Adrenal gland (tissue), 12 donors: Measurements from ENCODE around the gene HHAT. TPM values are rescaled to one million over a fixed set of nuclear protein-coding genes. Genes with fewer than 3 reads are reported as not detected.

ENCODE experiments used
- DNase-seq, 7 donors: peaks; one replicate each; pipeline ENCODE4 v3.0.0-alpha.2; 2019 to 2020
- H3K27ac ChIP-seq, 5 donors: fragments of 200-600 bp; sonication (generic) in 4 of 5; 1 replicate in 3 of 5; 2 replicates in 2 of 5; pipeline versions ENCODE4 v1.5.1 to v1.8.0; 2016 to 2020; ENCODE audit warnings: mild to moderate bottlenecking in 1 of 5
- H3K27me3 ChIP-seq: fragments of 200-600 bp; 2 replicates; pipeline ENCODE4 v1.8.0; 2021
- H3K36me3 ChIP-seq, 2 donors: fragments of 200-600 bp; replicated peaks in 1 of 2; 1 replicate in 1 of 2; 2 replicates in 1 of 2; pipeline versions ENCODE4 v1.5.1 to v1.8.0; 2018 to 2022
- H3K4me1 ChIP-seq, 2 donors: fragments of 200-600 bp; replicated peaks in 1 of 2; 1 replicate in 1 of 2; 2 replicates in 1 of 2; pipeline versions ENCODE4 v1.5.1 to v1.8.0; 2018 to 2021
- H3K4me3 ChIP-seq, 4 donors: fragments of 200-600 bp; sonication (generic) in 3 of 4; one replicate each; pipeline ENCODE4 v1.5.1; 2016 to 2018
- H3K9me3 ChIP-seq, 3 donors: fragments of 200-600 bp; sonication (generic) in 1 of 3; replicated peaks in 1 of 3; 1 replicate in 2 of 3; 2 replicates in 1 of 3; pipeline versions ENCODE4 v1.5.1 to v1.8.0; 2016 to 2021
- CTCF ChIP-seq, 6 experiments: fragments of 450-650 bp in 4 of 6; fragments of 200-600 bp in 2 of 6; sonication (generic) in 1 of 6; IDR thresholded peaks; 1 replicate in 5 of 6; 2 replicates in 1 of 6; pipeline versions ENCODE4 v1.5.1 to v1.8.0; 2016 to 2021; ENCODE audit warnings: antibody characterized with exemption in 6 of 6, mild to moderate bottlenecking in 2 of 6, moderate library complexity in 1 of 6
- POLR2A ChIP-seq, 2 donors: fragments of 450-650 bp; IDR thresholded peaks; one replicate each; pipeline ENCODE4 v1.6.1; 2017; ENCODE audit warnings: antibody characterized with exemption in 2 of 2, mild to moderate bottlenecking in 2 of 2, moderate library complexity in 1 of 2
- WGBS, 4 donors: extraction: QIAGEN DNeasy Blood & Tissue Kit in 2 of 4; methylation state at CpG; one replicate each; pipeline versions ENCODE4 v1.1.5 to v1.1.7; 2013 to 2017; 5-methylcytosine and 5-hydroxymethylcytosine counted together
- intact Hi-C, 2 donors: fragments of 100-400 bp; cut with DNase I; formaldehyde crosslinking; loops; one replicate each; pipeline versions ENCODE4 v1.14.1 to v1.15.0; 2022 to 2023
- polyA plus RNA-seq, 3 donors: library from polyadenylated mRNA; stranded (reverse); fragments of 200-250 nt in 2 of 3; fragments of 350-450 nt in 1 of 3; fragmentation: Illumina TruSeq in 1 of 3; extraction: RNeasy Lipid Tissue Mini Kit (QIAGEN cat#74804) in 1 of 3; gene quantifications; one replicate each; pipeline ENCODE4 v1.2.3, GENCODE V29; 2013 to 2014
- small RNA-seq, 2 donors: library from RNA; depleted of rRNA; stranded (forward); fragments of <200 nt; gene quantifications; one replicate each; pipeline ENCODE3, GENCODE V24; 2016
- total RNA-seq, 9 donors: library from RNA; depleted of rRNA in 4 of 9; stranded (reverse); fragments of >200 nt in 4 of 9; fragments of 120-200 nt in 1 of 9; fragmentation: NEBNext Ultra II Directional in 1 of 9; extraction: Animal tissue kit (Norgen Biotek cat#: 25700) in 1 of 9; gene quantifications; one replicate each; pipeline versions ENCODE4 v1.1.0 to v1.2.4, GENCODE V29; 2013 to 2023
- donor health status: healthy with polysubstance abuse.
- donor health status: Bipolar disorder and iron deficiency.
- donor health status: DM: yes; HTN: yes; CAD: no.
- donor health status: DM: no; HTN: no; CAD: no.
- donor health status: DM: no; HTN: no; CAD: no.
- donor health status: DM: yes; HTN: yes; CAD: no.

Gene HHAT
- total and polyA plus RNA-seq, 12 donors, result 3.1 to 26.7 (median 12.3) TPM

- 70 to 82% (median 79%) methylated on average over 2 of the region's 2 CpGs for WGBS, 4 donors
- TF ChIP-seq CTCF (IDR thresholded peaks at IDR 0.05) (no peak), POLR2A (IDR thresholded peaks at IDR 0.05) (no peak)
- Histone ChIP-seq H3K36me3 (no peaks in the 10 kb centered on the region), H3K27ac (no peak overlapping the region), H3K27me3 (no peaks in the 10 kb centered on the region), H3K9me3 (no peaks in the 10 kb centered on the region), H3K4me3 (no peak overlapping the region), H3K4me1 (no peaks in the 10 kb centered on the region)
- no peak for DNase-seq
- intact Hi-C loops, result no loop called here
Observed at GRCh38 chr1:210724768-210725167, 396.1 kb downstream of the HHAT start.

Small RNAs within 50 kb of the gene (small RNA-seq; reads per million reads assigned to genes)
- gene RNU5A-8P, result 0.95 to 1.3 reads per million in 2 donors

Other genes starting within 250 kb of the HHAT start
- 1 to 10 TPM in 2 of 9 donors, under 1 TPM in 6, not detected in 1; 0.04 to 1.7 (median 0.48) TPM for gene SERTAD4, start 96.1 kb upstream of the HHAT start, total RNA-seq
- gene SERTAD4, start 96.1 kb upstream of the HHAT start, polyA plus RNA-seq, result under 1 TPM; 0.47 to 0.70 (median 0.64) TPM